GM18517 (cell line): ENCODE results near the gene EDEM1.
"Not testable (repeated sequence)": the region's sequence is repeated elsewhere in the genome, so short reads cannot be mapped to it uniquely, and the experiment has no call there.

ENCODE experiments used
- ATAC-seq: cut with Tn5 transposase; IDR thresholded peaks from one replicate; pipeline ENCODE4 v1.9.1; 2021; ENCODE audit warnings: mild to moderate bottlenecking, moderate library complexity; ENCODE audit not compliant: unreplicated experiment

EDEM1 gene

DNA sequence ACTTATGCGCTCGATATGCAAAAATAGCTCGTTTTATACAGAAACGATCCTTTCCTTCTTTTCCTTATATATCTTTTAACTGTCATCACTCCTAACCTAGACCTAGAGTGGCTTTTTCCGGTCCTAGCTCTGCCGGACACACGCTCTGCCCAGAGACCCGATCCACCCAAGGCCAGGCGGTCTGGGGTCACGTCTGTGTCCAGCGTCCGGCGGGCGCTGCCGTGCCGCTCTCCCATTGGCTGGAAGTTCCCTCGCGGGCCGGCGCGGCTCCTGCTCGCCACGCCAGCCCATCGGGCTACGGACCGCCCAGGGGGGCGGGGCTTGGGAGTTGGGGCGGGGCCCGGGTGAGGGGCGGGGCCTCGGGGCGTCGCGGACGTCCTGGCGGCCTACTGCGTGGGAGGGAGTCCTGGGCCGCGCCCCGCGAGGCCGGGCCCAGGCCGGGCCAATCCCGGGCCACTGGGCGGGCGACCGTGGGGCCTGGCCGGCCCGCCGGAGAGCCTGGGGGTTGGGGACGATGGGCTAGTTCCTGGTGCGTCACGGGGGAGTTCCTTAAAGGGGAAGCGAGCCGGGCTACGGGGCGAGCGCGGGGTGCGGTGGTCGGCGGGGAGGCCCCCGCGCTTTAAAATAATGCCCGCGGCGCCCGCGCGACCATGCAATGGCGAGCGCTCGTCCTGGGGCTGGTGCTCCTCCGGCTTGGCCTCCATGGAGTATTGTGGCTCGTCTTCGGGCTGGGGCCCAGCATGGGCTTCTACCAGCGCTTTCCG, at the start of gene EDEM1:
Gene EDEM1, plus strand, starts transcription at position 552 of the 764 bp plus-strand sequence. Its CDS starts 99 bp downstream, at position 651.
- ATAC-seq = peak; percentile 66

DNA sequence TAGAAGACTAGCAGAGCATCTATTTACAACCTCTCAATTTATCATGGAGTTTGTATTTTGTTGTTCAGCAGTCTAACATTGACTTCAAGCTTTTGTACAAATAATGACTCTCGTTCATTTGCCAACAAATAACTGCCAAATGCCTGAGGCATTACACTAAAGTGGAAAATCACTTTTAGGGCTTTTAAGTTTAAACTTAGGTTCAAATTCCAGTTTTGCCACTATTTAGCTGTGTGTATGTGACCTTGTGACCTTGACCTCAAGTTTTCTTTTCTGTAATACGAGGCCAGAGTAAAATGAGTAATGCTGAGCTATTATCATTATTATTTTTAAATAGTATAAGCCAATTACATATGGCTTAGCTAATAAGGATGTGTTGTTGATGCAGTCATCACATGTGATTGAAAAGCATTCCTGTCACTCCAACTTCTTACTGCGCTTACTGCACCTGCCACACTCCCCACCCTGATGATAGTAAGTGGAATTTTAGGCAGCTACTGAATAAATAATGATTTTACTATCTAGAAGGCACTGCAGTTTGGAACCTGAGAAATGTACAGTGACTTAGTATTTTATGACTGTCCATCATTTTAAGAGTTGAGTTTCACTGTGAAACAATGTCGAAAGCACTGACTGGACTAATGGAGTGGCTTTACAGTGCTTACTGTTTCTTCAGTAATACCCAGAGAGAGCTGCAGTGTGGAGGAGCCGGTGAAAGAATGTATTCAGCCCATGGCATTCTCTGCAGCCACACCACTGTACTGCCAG, 49.1 kb upstream of the EDEM1 start:
- ATAC-seq = no peak

DNA sequence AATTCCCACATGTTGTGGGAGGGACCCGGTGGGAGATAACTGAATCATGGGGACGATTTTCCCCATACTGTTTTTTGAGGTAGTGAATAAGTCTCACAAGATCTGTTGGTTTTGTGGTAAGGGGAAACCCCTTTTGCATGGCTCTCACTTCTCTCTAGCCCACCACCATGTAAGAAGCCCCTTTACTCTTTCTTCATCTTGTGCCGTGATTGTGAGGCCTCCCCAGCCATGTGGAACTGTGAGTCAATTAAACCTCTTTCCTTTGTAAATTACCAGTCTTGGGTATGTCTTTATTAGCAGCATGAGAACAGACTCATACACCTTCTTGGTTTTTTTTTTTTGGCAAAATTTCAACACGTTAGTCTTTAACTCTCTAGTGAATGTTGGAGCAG, 47.3 kb upstream of the EDEM1 start:
- ATAC-seq = peak; percentile 29

DNA sequence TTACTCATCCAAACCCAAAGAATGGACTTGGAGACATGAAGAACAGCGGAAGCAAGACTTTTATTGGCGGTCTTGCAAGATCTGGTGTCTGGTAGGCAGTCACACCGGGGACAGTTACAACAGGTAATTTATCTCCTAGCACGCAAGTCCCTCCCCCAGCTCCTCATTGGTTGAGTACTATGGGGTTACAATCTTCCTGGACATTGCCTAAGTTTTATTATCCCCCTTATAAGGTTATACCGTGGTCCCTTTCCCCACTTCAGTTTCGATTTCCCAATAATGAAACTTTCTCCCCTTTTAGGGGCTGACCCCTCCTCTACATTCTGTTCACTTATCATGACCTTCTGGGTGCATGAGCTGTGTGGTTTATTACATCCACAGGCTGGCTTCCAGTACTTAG, 46.7 kb upstream of the EDEM1 start:
- no peak for ATAC-seq

DNA sequence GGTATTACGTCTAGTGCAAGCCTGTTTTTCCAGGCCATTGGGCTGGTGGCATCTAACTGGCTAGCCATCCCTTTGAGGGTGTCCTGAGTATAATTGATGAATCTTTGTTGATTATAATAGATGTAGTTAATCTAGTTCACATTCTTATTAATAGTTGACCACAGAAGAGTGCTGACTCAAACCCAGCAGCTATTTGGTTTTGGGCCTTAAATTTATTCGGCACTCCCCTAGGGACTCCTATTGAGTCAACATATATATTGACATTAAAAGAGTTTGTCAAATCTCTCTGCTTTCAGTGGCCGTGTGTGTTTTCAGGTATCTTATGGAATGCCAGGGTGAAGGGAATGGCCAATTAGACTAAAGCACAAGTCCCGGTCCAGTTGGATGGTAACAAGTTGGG, 45.7 kb upstream of the EDEM1 start:
- no peak for ATAC-seq

DNA sequence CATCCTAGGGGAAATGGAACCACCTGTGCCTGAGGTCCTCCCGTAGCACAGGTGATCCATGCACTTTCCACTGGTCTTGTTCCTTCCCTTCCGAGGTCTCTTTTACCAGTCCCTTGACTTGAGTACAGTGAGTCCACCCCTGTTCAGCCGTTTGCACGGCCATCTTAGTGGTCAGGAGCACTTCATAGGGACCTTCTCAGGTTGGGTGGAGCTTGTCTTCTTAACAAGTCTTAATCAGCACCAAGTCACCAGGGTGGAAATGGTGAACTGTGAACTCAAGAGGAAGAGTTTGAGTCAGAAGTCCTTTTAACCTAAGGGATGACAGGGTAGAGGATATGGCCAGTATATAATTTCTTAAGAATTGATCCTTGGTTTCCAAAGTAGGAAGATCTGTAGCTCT, 44.0 kb upstream of the EDEM1 start:
- ATAC-seq = no peak

DNA sequence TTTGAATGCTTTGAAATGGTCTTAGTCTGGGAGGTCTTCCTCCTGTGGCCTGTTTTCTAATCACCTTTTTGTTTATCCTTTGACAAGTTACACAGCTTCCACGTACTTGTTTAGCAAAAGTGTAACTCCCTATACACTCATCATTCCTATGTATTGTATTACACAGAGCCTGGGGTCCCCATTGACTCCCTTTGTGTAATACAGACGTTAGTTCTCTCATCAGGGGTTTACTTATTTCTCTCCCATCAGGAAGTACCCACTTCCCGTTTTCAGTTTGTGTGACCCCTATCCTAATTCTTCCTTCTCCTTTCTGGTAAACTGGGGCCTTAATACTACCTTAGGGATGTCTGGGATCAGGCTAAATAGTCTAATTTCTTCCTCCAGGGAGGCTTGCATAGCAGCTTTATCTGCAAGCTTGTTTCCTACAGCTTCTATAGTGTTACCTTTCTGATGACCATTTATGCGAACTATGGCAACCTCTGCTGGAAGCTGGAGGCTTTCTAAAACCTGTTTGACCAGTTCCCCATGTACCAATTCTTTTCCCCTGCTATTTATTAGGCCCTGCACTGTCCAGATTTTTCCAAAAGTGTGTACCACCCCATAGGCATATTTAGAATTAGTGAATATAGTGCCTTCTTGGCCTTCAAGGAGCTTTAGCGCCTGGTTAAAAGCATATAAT, 43.1 kb upstream of the EDEM1 start:
- no peak for ATAC-seq

DNA sequence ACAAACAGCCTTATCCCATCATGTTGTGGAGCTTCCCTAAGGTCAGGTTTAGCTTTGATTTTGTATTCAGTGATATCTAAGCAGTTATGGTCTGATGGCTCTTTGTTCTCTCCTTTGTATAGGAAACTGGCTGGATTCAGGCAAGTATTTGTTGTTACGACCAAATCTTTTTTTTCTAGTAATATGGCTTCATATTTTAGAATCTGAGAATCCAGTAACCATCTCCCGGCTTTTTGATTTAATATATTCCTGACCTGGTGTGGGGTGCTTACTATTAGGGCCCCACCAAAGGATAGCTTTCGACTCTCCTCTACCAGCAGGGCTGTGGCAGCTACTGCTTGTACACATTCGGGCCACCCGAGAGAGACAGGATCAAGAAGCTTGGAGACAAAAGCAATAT, 42.4 kb upstream of the EDEM1 start:
- no peak for ATAC-seq

DNA sequence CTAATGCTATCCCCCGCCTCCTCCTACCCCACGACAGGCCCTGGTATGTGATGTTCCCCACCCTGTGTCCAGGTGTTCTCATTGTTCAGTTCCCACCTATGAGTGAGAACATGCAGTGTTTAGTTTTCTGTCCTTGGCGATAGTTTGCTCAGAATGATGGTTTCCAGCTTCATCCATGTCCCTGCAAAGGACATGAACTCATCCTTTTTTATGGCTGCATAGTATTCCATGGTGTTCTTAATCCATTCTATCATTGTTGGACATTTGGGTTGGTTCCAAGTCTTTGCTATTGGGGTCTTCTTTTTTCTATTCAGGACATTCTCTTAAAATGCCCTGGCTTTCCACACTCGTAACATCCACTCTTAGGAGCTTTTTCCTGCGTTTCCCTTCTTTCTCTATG, 40.4 kb upstream of the EDEM1 start:
- ATAC-seq = not testable (repeated sequence)

DNA sequence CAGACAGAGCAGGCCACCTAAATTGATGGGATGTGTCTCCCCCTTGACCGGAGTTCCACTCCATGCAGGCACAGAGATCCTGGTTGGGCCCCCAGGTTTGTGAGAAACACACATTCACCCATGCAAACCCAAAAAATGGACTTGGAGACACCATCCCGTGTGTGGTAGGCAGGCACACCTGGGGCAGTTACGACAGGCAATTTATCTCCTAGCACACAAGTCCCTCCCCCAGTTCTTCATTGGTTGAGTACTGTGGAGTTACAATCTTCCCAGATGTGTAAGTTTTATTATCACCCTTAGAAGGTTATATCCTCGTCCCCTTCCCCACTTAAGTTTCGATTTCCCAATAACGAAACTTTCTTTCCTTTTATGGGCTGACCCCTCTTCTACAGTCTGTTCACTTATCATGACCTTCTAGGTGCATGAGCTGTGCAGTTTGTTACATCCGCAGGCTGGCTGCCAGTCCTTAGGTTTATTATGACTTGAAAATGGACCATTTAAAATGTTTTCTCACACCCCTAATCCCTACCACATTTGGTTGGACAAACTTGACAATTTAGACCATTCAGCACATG, 38.1 kb upstream of the EDEM1 start:
- ATAC-seq = no peak

DNA sequence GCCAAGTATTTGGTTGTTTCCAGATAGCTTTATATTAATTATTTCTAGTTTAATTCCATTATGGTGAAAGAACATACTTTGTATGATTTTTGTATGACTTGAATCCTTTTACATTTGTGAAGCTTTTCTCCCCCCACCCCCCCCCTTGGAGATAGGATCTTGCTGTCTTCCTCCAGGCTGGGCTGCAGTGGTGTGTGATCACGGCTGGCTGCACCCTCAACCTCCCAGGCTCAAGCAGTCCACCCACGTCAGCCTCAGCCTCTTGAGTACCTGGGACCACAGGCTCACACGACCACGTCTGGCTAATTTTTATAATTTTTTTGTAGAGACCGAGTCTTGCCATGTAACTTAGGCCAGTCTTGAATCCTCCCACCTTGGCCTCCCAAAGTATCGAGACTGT, 35.9 kb upstream of the EDEM1 start:
- no peak for ATAC-seq

DNA sequence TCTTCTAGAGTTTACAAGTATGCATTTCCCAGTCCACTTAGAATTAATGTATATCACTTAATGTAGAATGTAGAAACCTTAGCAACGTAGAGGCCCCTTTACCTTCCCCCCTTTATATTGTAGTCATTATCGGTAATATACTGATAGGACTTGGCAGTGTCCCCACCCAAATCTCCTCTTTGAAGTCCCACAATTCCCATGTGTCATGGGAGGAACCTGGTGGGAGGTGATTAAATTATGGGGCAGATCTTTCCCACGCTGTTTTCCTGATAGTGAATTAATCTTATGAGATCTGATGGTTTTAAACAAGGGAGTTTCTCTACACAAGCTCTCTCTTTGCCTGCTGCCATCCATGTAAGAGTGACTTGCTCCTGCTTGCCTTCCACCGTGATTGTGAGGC, 34.4 kb upstream of the EDEM1 start:
- no peak for ATAC-seq

DNA sequence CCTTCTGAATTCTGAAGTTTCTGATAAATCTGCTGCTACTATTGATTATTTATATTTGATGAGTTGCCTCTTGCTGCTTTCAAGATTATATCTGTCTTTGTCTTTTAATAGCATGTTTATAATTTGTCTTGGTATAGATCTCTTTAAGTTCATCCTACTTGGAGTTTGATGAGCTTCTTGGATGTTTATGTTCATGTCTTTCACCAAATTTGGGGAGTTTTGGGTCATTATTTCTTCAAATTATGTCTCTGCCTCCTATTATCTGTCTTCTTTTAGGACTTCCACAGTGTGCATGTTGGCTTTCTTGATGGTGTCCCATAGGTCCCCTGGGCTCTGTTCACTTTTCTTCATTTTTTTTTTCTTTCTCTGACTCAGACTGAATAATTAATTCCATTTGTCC, 32.3 kb upstream of the EDEM1 start:
- ATAC-seq = no peak

DNA sequence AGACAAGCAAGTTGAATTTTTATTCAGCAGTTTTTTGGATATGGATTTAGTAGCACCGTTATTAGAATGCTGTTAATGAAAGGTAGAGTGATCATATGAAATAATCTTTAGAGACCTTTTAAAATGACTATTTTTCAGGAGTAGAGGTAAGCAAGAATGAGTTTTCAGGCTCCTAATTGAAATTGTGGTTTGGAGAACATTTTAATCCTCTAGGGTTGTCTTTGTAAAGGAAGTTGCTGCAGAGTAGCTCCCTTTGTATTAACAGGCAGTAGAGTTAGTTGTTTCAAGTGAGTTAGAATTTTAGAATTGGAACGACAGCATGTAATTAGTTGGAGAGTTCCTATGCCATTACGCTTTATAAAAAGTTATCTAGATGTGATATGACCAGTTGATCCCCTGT, 27.2 kb upstream of the EDEM1 start:
- ATAC-seq = no peak

DNA sequence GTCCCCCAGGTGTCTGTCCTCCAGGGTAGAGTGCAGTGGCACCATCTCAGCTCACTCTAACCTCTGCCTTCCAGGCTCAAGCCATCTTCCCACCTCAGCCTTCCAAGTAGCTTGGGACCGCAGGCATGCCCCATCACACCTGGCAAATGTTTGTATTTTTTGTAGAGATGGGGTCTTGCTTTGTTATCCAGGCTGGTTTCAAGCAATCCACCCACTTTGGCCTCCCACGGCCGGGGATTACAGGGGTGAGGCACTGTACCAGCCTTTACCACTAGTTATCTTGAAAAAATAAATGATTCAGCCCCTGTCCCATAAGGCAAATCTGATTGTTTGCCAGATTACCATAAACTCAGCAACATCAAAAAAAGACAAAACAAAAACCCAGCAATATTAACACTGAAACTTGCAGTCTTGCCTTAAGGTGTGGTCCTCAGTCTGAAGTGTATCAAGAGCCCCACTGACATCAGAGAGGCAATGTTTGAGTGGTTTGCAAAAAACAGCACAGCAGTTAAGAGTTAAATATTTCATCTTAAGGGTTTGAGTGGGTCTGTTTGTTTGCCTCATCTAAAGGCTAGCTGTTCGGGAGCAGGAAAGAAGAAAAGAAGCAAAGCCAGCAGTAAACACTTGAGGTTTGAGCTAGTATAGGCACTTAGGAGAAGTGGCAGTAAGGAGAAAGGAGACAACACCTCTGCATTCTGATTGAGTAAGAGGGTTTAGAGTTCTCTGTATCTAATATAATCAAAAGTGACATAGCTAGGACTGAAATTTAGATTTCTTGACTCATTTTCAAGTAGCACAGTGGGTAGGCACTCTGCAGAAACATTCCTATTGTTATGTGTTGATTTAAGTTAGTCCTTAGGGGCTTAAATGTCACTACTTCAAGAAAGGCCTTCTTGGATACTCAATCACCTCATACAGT, 26.3 kb upstream of the EDEM1 start:
- no peak for ATAC-seq

DNA sequence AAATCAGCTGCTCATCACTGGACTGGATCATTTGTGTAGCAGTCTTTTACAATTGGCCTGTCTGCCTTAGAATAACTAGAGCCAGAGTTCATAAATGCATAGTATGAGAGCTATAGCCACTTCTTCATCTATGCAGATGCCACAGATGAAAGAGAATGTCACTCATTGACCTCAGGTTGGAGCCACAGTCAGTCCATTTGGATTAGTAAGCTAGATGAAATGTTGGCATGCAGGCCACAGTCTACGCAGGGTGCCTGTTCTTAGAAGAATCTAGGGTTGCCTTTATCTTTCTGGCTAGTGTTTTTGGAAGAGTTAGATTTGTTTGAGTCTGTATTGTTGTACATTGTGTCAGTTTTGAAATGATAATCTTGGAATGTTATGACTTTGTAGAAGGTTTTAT, 25.4 kb upstream of the EDEM1 start:
- no peak for ATAC-seq

DNA sequence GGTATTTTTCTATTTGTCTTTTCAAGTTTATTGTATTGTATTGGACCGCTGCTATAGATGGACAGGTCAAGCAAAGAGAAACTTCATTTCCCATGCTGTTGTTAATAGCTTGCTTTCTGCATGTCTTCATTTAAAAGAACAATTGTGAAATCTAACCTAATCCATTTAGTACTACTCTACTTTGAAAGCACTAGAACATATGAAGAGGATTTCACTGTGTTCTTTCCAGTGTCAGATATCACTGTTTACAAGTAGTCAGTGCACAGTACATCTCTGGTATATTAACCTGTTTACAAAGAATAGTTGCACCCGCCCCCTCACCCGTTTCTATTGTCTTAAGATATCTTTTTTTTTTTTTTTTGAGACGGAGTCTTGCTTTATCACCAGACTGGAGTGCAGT, 21.8 kb upstream of the EDEM1 start:
- no peak for ATAC-seq

DNA sequence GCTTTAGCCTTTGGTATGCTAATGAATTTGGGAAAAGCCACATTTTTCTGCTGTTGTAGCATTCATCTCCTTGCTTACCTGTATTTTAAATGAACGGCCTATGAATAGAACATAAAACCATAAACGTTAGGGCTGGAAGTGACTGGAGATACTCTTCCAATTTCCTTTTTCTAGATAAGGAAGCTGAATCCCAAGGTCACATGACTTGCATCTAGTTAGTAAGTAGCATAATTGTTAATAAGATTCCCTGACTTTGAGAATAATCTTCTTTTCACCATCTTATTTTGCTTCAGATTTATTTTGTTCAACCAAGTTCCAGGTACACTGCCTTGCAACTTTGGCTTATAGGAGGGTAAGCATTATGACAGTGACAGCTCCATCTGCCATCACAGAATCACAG, 20.7 kb upstream of the EDEM1 start:
- ATAC-seq = no peak

DNA sequence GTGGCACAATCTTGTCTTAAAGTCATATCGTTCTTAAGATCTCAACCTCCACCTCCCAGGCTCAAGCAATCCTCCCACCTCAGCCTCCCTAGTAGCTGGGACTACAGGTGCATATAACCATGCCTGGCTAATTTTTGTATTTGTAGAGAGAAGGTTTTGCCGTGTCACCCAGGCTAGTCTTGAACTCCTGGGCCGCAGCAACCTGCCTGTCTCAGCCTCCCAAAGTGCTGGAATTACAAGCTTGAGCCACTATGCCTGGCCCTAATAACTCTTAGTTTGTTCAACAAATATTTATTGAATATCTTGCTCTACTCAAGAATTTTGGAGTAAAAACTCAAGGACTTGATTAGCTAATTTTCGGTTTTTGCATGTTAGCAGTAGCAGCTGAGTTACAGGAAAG, 19.4 kb upstream of the EDEM1 start:
- no peak for ATAC-seq

DNA sequence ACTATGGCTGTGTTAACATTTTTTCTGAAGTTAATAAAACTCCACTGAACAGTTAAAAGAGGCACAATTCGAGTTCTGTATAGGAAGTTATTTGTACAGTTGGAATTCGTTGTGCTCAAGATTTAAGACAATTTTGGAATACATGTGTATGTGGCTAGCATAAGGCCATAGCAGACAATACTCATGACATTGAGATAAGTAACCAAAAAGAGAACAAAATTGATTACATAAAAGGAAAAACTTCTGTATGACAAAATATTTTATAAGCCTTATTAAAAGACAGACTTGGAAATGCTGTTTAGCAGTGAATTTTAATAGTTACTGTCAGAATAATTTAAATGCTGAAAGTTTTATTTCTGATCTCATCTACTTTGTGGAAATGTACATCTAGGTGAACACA, 17.7 kb upstream of the EDEM1 start:
- no peak for ATAC-seq

DNA sequence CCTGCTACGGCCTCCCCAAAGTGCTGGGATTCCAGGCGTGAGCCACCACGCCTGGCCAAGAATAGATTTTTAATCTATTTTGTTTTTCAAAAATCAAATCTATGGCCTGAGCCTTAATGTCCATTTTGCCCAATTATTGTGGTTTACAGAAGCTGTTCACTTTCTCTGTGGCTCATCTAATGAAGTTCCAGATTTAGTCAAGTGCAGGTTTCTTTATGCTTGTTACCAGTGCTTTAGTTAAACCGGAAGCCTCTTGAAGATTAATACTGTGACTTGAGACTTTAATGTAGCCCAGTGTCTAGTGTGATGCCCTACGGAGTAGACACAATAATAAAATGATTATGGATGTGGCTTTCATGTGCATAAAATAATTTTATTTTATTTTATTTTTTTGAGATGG, 16.5 kb upstream of the EDEM1 start:
- no peak for ATAC-seq
